Neural cell (in vitro differentiated cells): ENCODE measurements around the gene C1orf210. TPM values are rescaled to one million over a fixed set of nuclear protein-coding genes. Genes with fewer than 3 reads are reported as not detected.

Experiments used
- H2AFZ ChIP-seq: fragments of 200-600, 300-800 bp; sonication (generic), shearing (Covaris generic); 2 replicates; pipeline ENCODE4 v1.6.0; 2014; ENCODE audit warnings: low read depth, mild to moderate bottlenecking, antibody characterized with exemption, low read length, moderate library complexity
- H3F3A ChIP-seq: fragments of 200-600 bp; shearing (Covaris generic); 2 replicates; pipeline ENCODE4 v1.6.1; 2016; ENCODE audit warnings: mild to moderate bottlenecking, moderate library complexity, mixed read lengths, antibody characterized with exemption, low read length; ENCODE audit not compliant: insufficient read depth, poor library complexity, severe bottlenecking
- H3K27ac ChIP-seq: fragments of 200-600, 300-800 bp; sonication (generic), shearing (Covaris generic); 2 replicates; pipeline ENCODE4 v1.5.1; 2014; ENCODE audit warnings: mild to moderate bottlenecking, low read length, moderate library complexity
- H3K27me3 ChIP-seq: fragments of 300-800, 200-600 bp; sonication (generic), shearing (Covaris generic); 2 replicates; pipeline ENCODE4 v1.6.0; 2014; ENCODE audit warnings: mild to moderate bottlenecking, low read depth, low read length, moderate library complexity; ENCODE audit not compliant: insufficient read depth
- H3K36me3 ChIP-seq: fragments of 300-800, 200-600 bp; sonication (generic), shearing (Covaris generic); 2 replicates; pipeline ENCODE4 v1.5.1; 2014; ENCODE audit warnings: mild to moderate bottlenecking, antibody characterized with exemption, low read length, moderate library complexity; ENCODE audit not compliant: insufficient read depth
- H3K4me2 ChIP-seq: fragments of 300-800, 200-600 bp; sonication (generic), shearing (Covaris generic); 2 replicates; pipeline ENCODE4 v1.6.0; 2014; ENCODE audit warnings: mild to moderate bottlenecking, low read length
- H3K4me3 ChIP-seq: fragments of 300-800, 200-600 bp; sonication (generic), shearing (Covaris generic); 2 replicates; pipeline ENCODE4 v1.5.1; 2014; ENCODE audit warnings: mild to moderate bottlenecking, low read length, moderate library complexity
- H3K79me2 ChIP-seq: fragments of 200-600 bp; shearing (Covaris generic); replicated peaks from 2 replicates; pipeline ENCODE4 v1.6.0; 2014; ENCODE audit warnings: mild to moderate bottlenecking, low read length, moderate library complexity; ENCODE audit not compliant: insufficient read depth
- H3K9ac ChIP-seq: fragments of 300-800, 200-600 bp; sonication (generic), shearing (Covaris generic); 2 replicates; pipeline ENCODE4 v1.6.1; 2016; ENCODE audit warnings: mild to moderate bottlenecking, low read length, mixed read lengths
- H3K9me2 ChIP-seq: fragments of 200-600 bp; shearing (Covaris generic); 2 replicates; pipeline ENCODE4 v1.6.1; 2016; ENCODE audit warnings: mild to moderate bottlenecking, low read length, mixed read lengths; ENCODE audit not compliant: insufficient read depth
- H3K9me3 ChIP-seq: fragments of 200-600, 300-800 bp; sonication (generic), shearing (Covaris generic); 2 replicates; pipeline ENCODE4 v1.6.1; 2016; ENCODE audit warnings: mild to moderate bottlenecking, mixed run types, low read length, moderate library complexity, mixed read lengths
- H4K20me1 ChIP-seq: fragments of 200-600 bp; shearing (Covaris generic); 2 replicates; pipeline ENCODE4 v1.6.1; 2016; ENCODE audit warnings: mild to moderate bottlenecking, mixed run types; ENCODE audit not compliant: insufficient read depth
- CTCF ChIP-seq: fragments of 450-650 bp; IDR thresholded peaks from 2 replicates; pipeline ENCODE4 v1.5.1; 2014; ENCODE audit warnings: antibody characterized with exemption, mild to moderate bottlenecking, moderate library complexity; ENCODE audit not compliant: poor library complexity, severe bottlenecking
- EP300 ChIP-seq: fragments of 450-650 bp; conservative IDR thresholded peaks from 2 replicates; pipeline ENCODE4 v1.6.1; 2014; ENCODE audit warnings: antibody characterized with exemption, mild to moderate bottlenecking, moderate library complexity; ENCODE audit not compliant: poor library complexity, severe bottlenecking
- EZH2 ChIP-seq: fragments of 200-600, 300-800 bp; shearing (Covaris generic), sonication (generic); IDR thresholded peaks from 2 replicates; pipeline ENCODE4 v1.6.1; 2014; ENCODE audit warnings: antibody characterized with exemption, low read length, borderline replicate concordance, mild to moderate bottlenecking; ENCODE audit not compliant: insufficient read depth, poor library complexity, severe bottlenecking
- MXI1 ChIP-seq: fragments of 450-650 bp; conservative IDR thresholded peaks from 2 replicates; pipeline ENCODE4 v1.6.1; 2014; ENCODE audit warnings: antibody characterized with exemption, mild to moderate bottlenecking; ENCODE audit not compliant: poor library complexity, severe bottlenecking
- POLR2AphosphoS5 ChIP-seq: IDR thresholded peaks from 2 replicates; pipeline ENCODE4 v1.6.1; 2012
- RAD21 ChIP-seq: fragments of 450-650 bp; conservative IDR thresholded peaks from 2 replicates; pipeline ENCODE4 v1.6.1; 2014; ENCODE audit warnings: antibody characterized with exemption, mild to moderate bottlenecking, moderate library complexity
- REST ChIP-seq: IDR thresholded peaks from 2 replicates; pipeline ENCODE4 v1.6.1; 2012; ENCODE audit warnings: borderline replicate concordance
- SMC3 ChIP-seq: fragments of 450-650 bp; conservative IDR thresholded peaks from 2 replicates; pipeline ENCODE4 v1.6.1; 2014; ENCODE audit warnings: antibody characterized with exemption, mild to moderate bottlenecking, moderate library complexity; ENCODE audit not compliant: poor library complexity
- TAF1 ChIP-seq: IDR thresholded peaks from 2 replicates; pipeline ENCODE4 v1.6.1; 2012; ENCODE audit warnings: low read depth
- polyA plus RNA-seq: library from polyadenylated mRNA; depleted of rRNA; stranded (reverse); fragments of >200 nt; gene quantifications from 2 replicates; pipeline ENCODE4 v1.2.3, GENCODE V29; 2014

Gene C1orf210
- polyA plus RNA-seq, 1 donor from 2014 or later = not detected

- no peak for TF ChIP-seq REST
- no peak for TF ChIP-seq RAD21
- TF ChIP-seq SMC3 = no peak
- no peak for TF ChIP-seq TAF1
- no peak for TF ChIP-seq EZH2
- no peak for TF ChIP-seq MXI1
- no peak for TF ChIP-seq EP300
- TF ChIP-seq CTCF = no peak
- TF ChIP-seq POLR2AphosphoS5 = no peak
- no peaks in the 10 kb centered on the region for H3K27me3 ChIP-seq
These were observed 27.5 kb upstream of the C1orf210 start for GRCh38 chr1:43312663-43313515.

GRCh38 chr1:43312212-43312623, 26.8 kb upstream of the C1orf210 start:
- TF ChIP-seq CTCF (no peak), POLR2AphosphoS5 (no peak), REST (no peak), TAF1 (no peak), SMC3 (no peak), MXI1 (no peak), EP300 (no peak), RAD21 (no peak), EZH2 (no peak)
- Histone ChIP-seq H4K20me1 (no peaks in the 10 kb centered on the region), H3K36me3 (no peaks in the 10 kb centered on the region), H3K9ac (no peak overlapping the region), H3K27me3 (no peaks in the 10 kb centered on the region), H3K4me3 (no peak overlapping the region), H3K9me2 (no peaks in the 10 kb centered on the region), H2AFZ (no peak overlapping the region), H3F3A (no peaks in the 10 kb centered on the region), H3K4me2 (no peak overlapping the region), H3K27ac (no peak overlapping the region), H3K9me3 (no peaks in the 10 kb centered on the region), H3K79me2 (no peaks in the 10 kb centered on the region)

More at GRCh38 chr1:43312663-43313515, 27.5 kb upstream of the C1orf210 start:
- H3K9me2 ChIP-seq = no peaks in the 10 kb centered on the region
- no peak overlapping the region for H3K9ac ChIP-seq
- no peaks in the 10 kb centered on the region for H4K20me1 ChIP-seq
- no peak overlapping the region for H3K27ac ChIP-seq
- H3K36me3 ChIP-seq = no peaks in the 10 kb centered on the region
- no peak overlapping the region for H3K4me2 ChIP-seq
- no peak overlapping the region for H3K4me3 ChIP-seq
- H3F3A ChIP-seq = no peaks in the 10 kb centered on the region
- no peaks in the 10 kb centered on the region for H3K9me3 ChIP-seq
- no peaks in the 10 kb centered on the region for H3K79me2 ChIP-seq
- H2AFZ ChIP-seq = no peak overlapping the region
